Embryonic facial prominence (tissue), 1 donor: ENCODE measurements around the gene TGFBR3.

Experiments used
- DNase-seq: peaks from one replicate; pipeline ENCODE4 v3.0.0-alpha.2; 2016; ENCODE audit errors: extremely low spot score

Gene TGFBR3

DNA sequence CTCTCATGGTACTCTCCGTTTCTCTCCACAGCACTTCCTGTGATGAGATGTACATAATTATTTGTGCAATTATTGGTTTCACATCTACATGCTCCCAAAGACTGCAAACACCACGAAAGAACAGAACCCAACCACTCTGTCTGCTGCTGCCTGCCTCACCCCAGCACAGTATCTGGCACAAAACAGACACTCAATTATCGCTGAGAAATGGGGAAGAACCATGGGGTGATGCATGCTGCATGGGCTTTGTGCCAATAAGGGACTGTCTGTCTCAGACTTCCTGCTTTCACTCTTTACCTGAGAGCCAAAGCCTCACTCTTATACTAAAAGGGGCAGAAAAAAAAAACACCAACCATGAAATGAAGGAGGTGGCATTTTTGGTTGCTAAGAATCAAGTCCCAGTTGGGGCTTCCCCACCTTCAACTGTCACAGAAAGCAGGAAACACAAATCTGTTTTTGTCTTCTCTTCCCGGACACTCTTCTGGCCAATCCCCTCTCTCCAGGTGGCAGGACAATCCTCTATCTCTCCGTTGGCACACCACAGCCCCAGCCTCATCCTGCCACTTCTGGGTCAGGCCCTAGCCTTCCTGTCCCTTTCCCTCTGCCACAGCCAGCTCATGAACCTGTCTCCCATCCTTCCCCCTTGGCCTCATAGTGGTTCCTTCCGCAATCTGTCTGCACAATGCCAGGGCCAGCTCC lies 82.0 kb downstream of the TGFBR3 start:
- no peak for DNase-seq

DNA sequence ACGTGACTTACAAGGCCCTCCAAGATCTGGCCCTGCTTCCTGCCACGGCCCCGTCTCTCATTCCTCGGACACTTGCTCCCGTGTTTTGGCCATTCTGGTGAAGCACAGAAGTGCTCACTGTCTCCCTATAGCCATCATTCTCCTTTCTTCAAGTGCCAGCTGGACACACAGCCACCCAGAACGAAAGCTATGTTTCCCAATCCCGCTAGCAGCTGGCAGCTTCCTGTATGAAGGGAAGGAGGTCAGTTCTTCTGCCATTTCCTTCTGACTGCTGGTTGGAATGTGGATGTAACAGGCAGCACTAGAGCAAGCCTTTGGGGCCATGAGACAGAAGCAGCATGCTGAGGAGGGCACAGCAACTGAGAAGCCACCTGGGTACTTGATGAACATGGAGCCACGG lies 82.8 kb downstream of the TGFBR3 start:
- no peak for DNase-seq

DNA sequence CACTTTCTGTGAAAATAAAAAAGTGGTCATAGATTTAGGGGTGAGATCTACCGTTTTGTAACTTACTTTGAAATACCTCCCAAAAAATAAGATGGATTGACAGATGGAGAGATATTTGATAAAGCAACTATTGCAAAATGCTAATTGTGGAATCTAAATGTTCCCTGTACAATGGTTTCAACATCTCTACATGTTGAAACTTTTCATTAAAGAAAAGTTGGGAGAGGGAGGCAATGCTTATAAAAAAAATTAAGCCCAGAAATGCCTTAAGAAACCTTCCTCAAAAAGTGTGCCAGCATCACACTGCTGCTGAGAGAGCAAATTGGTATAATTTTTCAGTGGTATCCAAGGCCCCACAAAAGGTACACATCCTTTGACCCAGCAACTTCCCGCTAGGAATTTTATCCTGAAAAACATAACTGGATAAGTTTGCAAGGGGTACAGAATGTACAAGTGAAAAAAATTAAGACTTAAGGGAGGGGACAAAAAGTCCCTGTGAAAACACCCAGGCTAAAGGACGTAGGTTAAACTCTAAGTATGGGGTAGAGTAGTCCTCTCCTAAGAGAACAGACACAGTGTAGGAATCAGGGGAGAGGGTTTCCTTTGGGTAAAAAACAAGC lies 84.3 kb downstream of the TGFBR3 start:
- DNase-seq, result no peak

DNA sequence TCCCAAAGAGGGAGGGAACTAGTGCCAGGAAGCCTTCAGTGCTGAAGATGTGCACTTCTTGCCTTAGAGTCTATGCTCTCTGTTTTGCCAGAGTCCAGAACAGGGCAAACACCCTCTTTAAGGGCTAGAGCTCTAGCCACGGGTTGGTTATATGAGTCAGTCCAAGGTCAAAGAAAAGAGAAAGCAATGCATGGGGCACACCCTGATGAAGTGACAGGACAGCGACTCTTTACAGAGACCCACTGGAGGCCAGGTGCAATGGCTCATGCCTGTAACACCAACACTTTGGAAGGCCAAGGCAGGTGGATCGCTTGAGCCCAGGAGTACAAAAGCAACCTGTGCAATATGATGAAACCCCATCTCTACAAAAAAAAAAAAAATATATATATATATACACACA lies 86.1 kb downstream of the TGFBR3 start:
- DNase-seq, result no peak

DNA sequence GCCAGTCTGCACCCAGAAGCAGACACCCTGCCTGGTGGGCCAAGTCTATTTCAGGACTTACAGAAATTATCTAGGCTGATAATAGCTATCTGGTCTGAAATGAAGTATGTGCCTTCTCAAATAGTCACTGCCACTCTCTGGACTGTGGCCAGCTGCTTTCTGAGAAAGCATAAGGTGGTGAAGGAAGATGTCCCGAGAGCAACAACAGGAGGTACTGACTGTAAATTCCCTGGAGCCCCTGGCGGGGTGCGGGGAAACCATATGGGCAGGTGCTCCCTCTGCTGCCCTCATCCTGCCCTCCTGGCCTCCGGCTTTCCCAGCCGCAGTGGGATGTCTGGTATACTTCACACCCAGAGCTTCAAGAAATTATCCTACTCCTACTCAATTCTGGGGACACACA lies 86.8 kb downstream of the TGFBR3 start:
- DNase-seq, result no peak

DNA sequence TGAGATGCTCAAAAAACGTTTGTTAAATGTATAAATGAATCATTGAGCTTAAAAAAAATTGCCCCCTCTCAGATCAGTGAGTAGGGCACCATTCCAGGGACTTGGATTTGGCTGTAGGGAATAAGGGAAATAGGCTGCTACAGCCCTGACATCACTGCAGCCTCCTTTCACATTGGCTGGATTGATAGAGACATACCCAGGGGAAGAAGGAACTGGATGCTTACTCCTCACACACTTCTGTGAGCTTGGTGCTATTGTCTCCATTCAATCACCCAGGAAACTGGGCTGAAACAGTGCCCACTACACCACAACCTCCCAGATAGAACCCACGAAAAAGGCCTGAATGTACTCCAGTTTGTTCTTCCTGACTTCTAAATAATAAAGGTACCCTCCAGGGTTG lies 87.2 kb downstream of the TGFBR3 start:
- no peak for DNase-seq

DNA sequence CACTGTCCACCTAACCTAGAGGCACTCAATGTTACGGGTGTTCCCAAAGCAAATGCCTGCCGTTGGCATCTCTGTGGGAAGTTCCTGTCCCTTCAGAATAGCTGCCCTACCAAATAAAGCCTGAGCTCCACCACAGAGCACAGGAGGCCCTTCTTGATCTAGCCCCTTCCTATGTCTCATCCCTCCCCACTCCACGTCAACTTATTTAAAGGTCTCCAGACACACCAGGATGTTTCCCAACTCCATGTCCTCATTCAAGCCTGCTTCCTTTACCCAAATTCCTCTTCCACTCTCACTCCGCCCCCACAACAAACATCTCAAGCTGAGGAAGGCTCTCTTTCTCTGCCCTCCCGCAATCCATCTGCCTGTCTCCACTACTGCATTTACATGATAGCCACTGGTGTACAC lies 87.7 kb downstream of the TGFBR3 start:
- DNase-seq, result no peak

DNA sequence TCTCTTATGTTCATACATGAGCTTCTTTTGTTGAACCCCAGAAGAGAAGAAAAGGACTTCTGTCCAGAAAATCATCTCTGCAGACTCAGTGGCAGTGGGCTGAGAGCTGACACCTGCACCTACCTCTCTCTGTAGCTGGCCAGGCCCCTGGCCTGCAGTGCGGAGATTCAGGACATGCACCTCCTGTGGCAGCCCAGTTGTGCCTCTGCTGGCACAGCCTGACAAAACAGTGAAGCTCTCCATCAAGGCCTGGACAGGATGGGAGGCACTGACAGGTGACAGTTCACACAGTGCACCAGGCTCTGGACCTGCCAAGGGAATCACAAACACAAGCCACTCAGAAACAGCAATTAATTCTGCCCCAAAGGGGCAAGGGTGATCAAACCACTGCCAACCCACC lies 88.8 kb downstream of the TGFBR3 start:
- no peak for DNase-seq

DNA sequence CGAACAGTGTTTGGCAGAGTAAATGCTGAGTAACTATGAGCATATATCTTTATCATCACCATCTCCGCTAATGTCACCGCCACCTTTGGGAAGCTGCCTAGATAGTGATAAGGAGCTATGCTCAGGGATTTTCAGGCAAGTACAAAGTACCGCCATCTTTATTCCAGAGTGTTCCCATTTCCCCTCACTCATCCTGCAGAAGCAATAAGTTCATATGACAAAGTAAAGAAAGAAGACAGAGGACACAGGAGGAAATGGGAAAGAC lies 89.6 kb downstream of the TGFBR3 start:
- no peak for DNase-seq

DNA sequence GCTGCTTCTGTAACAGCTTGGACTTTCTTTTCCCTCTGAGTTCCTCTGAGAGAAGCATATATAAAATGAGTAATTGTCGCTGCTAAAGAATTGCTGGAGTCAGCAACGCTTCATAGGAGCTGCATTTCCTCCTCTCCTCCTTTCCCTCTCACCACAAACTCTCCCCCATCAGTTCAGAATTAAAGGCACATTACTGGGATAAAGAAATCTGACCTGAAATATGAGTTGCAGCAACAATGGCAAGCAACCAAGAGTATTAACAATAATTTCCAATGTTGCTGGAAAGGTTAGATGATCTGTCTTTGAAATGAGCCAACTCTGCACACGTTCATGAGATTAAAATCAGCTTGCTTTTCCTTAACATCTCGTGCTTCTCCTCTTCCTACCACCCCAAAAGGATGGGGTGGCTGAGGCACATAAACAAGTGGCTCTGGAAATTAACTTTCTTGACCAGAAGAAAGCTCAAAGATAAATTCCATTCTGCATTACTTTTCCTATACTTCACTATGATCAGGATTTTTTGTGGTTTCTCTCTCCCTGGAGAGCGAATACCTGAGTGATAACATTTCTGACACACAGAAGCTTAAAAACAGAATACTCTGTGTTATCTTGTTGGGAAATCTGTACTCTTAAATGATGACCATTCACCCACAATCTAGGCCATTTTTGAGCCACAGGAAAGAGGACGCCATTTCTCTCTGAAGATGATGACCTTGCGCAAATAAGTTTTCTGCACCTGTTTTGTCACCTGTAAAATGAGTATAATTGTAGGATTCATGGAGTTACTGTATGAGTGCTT lies 90.2 kb downstream of the TGFBR3 start:
- DNase-seq, result peak; percentile 47

DNA sequence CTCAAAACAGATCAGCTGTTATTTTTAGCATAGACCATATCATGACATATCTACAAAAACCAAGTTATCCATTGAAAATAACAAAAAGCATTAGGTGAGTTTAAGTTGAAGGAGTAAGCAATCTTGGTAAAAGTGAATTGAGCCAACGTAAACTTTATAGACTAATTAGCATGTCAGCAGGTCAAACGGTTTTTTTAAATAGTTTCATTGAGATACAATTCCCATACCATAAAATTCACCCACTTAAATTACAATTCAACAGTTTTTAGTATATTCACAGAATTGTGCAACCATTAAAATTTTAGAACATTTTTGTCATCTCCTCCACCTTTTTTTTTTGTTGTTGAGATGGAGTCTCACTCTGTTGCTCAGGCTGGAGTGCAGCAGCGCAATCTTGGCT lies 92.1 kb downstream of the TGFBR3 start:
- DNase-seq, result no peak

DNA sequence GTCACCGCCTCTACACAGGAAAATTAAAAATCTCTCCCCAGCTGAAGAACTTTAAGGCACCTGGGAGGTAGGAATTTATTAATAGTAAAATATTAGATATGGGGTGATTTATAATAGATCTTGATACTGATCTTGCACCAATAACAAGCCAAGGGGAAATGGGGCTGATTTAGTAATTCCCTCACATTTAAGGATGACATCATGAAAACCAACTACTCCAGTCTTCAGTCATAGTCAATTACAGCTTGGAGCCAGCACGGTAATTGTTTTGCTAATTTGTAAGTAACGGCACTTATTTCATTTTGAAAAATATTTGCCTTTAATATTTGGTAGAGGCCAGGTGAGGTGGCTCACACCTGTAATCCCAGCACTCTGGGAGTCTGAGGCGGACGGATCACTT lies 92.8 kb downstream of the TGFBR3 start:
- no peak for DNase-seq

DNA sequence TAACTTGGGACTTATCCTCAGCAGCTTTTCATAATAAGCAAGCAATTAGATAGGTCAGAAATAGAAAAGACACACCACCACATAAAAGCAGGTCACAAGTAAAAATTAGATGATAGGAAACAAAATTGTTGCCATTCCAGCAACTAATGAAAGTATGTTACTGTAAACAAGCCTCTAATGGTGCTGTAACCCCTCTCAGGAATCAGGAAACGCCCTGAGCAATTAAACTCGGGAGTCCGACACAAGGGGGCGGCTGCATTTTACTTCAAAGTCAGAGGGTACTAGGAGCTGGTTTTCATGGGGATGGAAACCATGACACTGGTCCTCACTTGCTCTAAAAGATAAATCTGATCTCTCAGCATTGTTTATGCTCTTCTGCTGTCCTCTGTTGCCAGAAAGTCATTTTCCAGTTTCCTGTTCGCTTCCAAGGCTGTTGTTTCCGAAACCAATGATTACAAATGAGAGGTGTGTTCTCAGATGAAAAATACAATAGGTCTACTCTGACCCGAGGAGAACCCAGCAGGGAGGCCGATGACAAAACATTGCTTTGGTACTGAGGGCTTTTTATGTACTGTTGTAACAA lies 93.4 kb downstream of the TGFBR3 start:
- no peak for DNase-seq

DNA sequence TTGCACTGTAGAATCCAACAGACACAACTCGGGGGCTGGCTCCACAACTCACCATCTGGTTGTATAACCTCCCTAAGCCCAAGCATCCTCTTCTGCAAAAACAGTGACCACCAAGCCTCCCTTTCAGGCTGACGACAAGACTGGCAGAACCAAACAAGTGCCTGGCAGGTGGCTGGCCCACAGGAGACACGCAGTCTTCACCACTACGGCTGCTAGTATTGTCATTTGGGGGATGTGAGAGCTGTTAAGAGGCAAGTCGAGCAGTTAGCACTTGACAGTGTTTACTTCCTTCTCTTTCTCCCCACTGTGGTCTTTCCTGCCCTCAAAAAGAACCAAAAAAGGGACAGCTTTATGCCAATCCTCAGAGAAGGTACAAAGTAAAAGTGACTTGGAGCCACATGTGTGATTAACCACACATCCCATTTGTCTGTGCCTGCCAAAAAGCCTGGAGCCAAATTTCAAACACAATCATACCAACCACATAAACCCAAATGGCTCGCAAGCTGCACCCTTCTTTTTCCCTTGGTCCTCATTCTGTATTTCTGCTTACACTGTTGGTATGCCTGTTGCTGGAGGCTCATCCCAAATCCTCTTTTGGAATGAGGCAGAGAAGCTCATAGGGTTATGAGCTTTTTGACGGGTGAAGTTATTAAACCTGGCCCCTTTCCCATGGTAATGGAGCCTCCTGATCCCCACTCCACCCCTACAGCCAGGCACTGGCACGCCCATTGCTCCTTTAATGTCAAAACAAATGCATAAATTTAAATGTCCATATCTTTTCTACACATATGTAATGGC lies 94.1 kb downstream of the TGFBR3 start:
- DNase-seq, result no peak

DNA sequence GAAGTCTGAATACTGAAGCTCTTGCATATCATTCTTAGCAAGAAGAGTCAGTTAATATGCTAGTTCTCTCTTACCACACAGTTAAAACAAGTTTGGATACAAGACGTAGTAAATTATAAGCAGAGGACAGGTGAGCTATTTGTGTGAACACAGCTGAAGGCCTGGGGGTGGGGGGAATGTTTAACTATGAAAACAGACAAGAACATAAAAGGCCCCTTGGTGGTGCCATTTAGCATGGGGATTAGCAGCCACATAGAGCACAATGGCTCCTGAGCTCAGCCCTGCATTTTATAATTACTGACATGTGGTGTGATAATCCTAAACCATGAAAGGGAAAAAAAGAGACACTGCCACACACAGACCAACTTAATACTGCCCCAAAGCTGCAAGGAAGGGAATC lies 94.8 kb downstream of the TGFBR3 start:
- DNase-seq, result no peak

DNA sequence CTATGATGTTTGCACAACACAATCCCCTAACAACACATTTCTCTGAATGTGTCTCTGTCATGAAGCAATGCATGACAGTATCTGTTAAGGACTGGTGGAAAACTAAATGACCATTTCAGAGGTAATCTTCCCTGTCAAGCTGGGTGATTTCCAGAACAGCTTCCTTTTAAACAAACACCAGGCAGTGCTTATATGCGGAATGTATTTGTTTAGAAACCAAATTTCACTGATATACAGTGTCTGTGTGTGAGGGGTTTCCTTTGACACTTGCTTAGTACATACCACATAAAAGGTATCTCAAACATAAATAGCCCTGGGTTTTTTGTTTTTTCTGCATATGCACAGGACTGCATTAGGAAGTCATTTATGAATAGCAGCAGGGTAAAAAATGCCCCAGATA lies 95.6 kb downstream of the TGFBR3 start:
- DNase-seq, result no peak

DNA sequence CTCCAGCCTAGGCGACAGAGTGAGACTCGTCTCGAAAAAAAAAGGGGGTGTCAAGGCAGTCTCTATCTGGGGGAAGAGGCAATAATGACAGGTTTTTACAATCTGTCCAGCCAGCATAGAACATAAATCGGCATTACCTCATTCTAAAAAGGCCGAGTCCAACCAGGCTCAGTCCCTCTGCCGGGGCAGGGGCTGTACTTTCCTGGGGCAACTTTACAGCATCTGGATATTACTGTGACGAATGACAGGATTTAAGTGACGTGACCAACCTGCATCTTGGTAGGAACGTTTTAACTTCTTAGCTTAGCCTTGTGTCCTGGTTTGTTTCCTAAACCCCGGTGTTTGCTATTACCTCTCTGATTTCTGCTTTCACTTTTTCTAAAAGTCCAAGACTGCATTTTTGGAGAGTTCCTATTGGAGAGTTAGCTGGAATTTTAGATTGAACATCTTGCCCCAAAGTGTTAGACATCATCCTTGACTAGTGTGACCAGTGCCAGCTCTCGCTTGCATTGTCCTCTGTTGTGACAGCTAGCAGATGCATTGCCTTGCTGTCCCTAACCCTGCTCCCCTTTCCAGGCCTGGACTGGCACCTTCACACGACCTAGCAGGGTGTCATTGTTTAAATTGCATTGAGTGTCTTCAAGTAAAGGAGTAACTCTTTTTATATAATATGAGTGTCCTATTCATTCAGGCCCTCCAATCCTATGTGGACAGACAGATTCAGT lies 96.5 kb downstream of the TGFBR3 start:
- DNase-seq, result no peak

DNA sequence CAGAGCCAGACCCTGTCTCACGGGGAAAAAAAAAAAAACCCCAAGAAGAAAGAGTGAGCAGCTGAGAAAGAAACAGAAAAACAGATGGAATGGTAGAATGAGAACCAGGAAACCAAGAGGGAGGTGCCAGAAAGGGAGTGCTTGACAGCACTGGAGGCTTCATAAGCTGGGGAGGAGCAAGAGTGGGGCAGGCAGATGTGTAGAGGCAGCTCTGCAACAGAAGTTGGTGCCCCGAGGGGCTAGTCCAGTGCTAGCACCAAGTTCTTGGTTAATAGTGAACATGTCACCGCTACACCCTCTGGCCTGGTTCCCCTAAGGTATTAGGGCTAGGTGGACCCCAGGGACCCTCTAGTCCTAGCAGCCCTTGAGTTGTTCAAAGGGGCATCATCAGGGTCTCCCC lies 98.0 kb downstream of the TGFBR3 start:
- DNase-seq, result no peak

DNA sequence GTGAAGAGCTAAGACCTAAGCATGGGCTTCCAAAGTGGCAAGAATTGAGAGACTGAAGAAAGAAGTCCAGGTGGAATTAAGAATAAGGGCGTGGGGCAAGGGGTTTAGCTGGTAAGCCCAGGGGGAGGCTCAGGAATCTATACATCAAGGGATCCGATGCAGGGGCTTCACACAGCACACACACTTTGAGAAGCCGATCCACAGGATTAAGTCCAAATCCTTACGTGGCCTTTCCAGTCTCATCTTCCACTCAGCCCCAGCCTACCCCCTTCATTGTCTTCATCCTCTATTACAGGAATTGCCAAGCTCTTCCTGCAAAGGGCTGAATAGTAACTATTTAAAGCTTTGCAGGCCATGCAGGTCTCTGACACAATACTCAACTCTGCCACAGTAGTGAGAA lies 101.3 kb downstream of the TGFBR3 start:
- DNase-seq, result no peak

DNA sequence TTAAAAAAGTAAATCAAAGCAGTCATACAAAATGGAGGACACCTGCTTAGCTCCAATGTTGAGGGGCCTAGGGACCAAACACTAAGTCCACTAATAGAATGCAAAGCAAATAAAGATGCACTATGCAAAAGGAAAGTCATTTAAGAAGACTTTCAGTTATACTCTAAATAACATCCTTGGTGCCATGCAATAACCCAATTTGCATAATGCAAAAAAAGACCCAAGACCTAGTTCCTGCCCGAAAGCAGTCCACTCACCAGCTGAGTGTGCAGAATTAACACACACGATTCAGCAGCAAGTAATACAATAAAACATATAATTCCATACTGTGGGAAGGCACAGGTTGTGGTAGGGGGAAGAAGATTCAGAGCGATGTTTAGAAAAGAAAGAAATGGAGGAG lies 101.8 kb downstream of the TGFBR3 start:
- DNase-seq, result no peak

DNA sequence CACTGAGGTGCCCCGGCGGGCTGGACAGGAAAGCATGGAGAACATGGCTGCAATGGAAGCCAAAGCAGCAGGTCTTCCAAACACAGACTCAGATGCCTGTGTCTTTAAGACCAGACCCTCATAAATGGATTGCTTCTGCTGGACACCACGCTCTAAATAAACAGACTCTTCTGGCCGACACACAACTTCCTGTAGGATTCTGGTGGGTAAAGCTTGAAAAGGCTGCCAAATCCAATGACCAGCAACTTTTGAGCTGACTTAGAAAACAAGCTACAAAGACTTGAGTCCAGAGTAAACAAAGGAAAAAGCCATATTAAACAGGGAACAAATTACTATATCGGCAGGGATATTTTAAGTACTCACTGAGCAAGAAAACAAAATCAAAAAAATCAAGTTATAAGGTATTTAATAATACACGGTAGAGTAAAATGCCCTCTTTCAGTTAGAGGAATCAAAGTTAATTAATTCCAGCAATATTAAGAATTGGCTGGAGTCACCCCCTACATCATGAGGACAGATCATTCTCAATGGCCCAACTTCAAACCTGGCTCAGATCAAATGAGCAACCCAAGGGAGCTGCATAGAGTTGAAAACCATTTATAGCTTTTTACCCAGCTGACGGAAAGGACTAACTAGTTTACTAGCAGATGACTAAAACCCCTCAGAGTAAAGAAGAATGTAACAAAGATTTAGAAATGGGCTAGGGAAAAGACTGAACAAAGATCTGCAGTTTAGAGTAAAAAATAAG lies 102.4 kb downstream of the TGFBR3 start:
- no peak for DNase-seq
